ENCODE results near the gene ZNF337.
"Not testable (repeated sequence)": the region's sequence is repeated elsewhere in the genome, so short reads cannot be mapped to it uniquely, and the experiment has no call there.

Gene ZNF337

DNA sequence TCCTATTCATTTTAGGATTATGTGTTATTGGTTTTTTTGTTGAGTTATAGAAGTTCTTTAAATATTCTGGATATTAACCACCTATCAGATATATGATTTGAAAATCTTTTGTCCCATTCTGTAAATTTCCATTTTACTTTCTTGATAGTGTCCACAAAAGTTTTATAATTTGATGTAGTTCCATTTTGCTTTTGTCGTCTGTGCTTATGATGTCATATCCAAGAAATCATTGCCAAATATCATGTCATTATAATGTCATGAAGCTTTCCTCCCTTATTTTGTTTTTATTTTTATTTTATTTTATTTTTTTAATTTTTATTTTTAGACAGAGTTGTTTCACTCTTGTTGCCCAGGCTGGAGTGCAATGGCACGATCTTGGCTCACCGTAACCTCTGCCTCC lies 51.8 kb downstream of the ZNF337 start:
- no peaks in the 10 kb centered on the region for H3K9me3 ChIP-seq
- H3K36me3 ChIP-seq = no peaks in the 10 kb centered on the region
- H3K4me1 ChIP-seq = no peaks in the 10 kb centered on the region
- no peak for DNase-seq
- no peaks in the 10 kb centered on the region for H3K27me3 ChIP-seq
- no peak for TF ChIP-seq CTCF (IDR thresholded peaks at IDR 0.05; ENCODE audit: low read depth, low read length)
- no peak overlapping the region for H3K4me3 ChIP-seq (ENCODE audit: low read depth, low read length)

DNA sequence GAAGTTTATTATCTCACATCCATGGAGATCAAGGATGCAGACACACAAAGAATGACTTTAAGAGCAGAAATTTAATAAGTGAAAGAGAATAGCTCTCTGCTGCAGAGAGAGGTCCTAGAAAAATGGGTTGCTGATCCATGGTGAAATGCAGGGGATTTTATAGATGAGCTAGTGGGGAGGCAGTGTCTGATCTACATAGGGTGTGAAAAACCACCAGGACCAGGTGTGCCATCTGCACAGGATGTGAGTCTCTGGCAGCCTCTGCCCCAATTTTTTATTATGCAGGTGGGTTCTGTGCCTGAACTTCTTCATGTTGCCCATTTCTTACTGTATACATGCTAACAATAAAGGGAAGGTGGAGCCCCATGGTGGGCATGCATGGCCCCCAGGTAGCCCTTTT lies 52.9 kb downstream of the ZNF337 start:
- H3K9me3 ChIP-seq = no peaks in the 10 kb centered on the region
- no peaks in the 10 kb centered on the region for H3K4me1 ChIP-seq
- H3K27me3 ChIP-seq = no peaks in the 10 kb centered on the region
- no peaks in the 10 kb centered on the region for H3K36me3 ChIP-seq
- TF ChIP-seq CTCF (IDR thresholded peaks at IDR 0.05; ENCODE audit: low read depth, low read length) = no peak
- no peak for DNase-seq
- no peak overlapping the region for H3K4me3 ChIP-seq (ENCODE audit: low read depth, low read length)

DNA sequence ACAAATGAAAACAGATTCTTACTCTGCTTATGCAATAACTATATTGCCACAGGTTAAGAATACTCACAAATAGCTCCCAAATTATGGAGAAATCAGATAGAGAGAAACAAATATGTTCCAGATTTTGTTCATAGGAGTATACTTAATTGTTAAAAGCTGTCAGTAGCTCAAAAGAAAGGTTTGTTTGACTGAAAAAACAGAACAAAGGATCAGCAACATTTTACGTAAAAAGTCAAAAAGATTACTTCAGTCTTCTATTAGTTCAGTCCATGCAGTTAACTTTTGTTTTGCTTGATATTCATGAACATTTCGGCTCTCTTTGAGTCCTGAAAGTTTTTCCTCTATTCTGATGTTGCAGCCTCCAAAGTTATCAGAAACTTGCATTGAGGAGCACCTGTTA lies 59.4 kb downstream of the ZNF337 start:
- Histone ChIP-seq H3K36me3 (no peaks in the 10 kb centered on the region), H3K9me3 (no peaks in the 10 kb centered on the region), H3K4me1 (no peaks in the 10 kb centered on the region), H3K27me3 (no peaks in the 10 kb centered on the region), H3K4me3 (ENCODE audit: low read depth, low read length) (no peak overlapping the region)
- no peak for TF ChIP-seq CTCF (IDR thresholded peaks at IDR 0.05; ENCODE audit: low read depth, low read length)
- DNase-seq = no peak

- no peaks in the 10 kb centered on the region for H3K27me3 ChIP-seq
- no peak for DNase-seq
- no peak for TF ChIP-seq CTCF (IDR thresholded peaks at IDR 0.05; ENCODE audit: low read depth, low read length)
- H3K36me3 ChIP-seq = no peaks in the 10 kb centered on the region
- H3K4me1 ChIP-seq = no peaks in the 10 kb centered on the region
- no peak overlapping the region for H3K4me3 ChIP-seq (ENCODE audit: low read depth, low read length)
- no peaks in the 10 kb centered on the region for H3K9me3 ChIP-seq
Observed at GRCh38 chr20:25632940-25633790, 63.5 kb downstream of the ZNF337 start.

GRCh38 chr20:25630615-25631014 lies 66.0 kb downstream of the ZNF337 start:
- not testable (repeated sequence) for H3K9me3 ChIP-seq; H3K27me3 ChIP-seq; H3K36me3 ChIP-seq; DNase-seq; H3K4me1 ChIP-seq; H3K4me3 ChIP-seq (ENCODE audit: low read depth, low read length)

DNA sequence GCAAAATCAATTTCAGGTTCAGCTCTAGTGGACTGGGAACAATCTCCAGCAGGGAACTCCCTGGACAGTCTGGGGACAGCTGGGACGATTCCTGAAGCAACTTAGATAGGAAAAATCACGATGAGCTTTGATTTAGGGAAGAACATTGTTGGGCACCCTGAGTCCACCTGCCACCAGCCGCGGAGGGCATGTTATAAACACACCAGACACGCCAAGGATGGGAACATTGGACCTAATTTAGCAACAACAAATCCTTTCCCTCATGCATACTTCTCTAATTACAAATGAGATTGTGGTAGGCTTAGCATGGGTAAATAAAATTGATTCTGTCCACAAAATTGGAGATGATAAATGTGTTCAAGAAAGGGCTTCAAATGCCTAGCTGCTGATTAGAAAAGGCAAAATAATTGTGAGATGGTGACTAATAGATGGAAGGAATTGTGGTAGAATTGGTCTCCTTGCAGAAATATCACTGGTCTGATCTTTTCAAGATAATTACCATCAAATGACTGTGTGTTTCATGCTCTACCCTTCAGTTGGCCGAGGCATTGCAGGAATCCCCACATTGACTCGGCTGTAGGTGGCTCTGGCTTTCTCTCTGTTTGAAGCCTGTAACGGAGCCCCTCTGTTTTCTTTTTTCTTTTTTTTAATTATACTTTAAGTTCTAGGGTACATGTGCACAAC lies 66.7 kb downstream of the ZNF337 start:
- H3K27me3 ChIP-seq = no peaks in the 10 kb centered on the region
- H3K4me1 ChIP-seq = no peaks in the 10 kb centered on the region
- no peak for TF ChIP-seq CTCF (IDR thresholded peaks at IDR 0.05; ENCODE audit: low read depth, low read length)
- no peaks in the 10 kb centered on the region for H3K36me3 ChIP-seq
- no peaks in the 10 kb centered on the region for H3K9me3 ChIP-seq
- no peak for DNase-seq
- H3K4me3 ChIP-seq (ENCODE audit: low read depth, low read length) = no peak overlapping the region
